ENCODE results near the gene MC5R.
A peak's percentile ranks its signal among the peaks of the same experiment; 100 is the strongest.

Gene MC5R

DNA sequence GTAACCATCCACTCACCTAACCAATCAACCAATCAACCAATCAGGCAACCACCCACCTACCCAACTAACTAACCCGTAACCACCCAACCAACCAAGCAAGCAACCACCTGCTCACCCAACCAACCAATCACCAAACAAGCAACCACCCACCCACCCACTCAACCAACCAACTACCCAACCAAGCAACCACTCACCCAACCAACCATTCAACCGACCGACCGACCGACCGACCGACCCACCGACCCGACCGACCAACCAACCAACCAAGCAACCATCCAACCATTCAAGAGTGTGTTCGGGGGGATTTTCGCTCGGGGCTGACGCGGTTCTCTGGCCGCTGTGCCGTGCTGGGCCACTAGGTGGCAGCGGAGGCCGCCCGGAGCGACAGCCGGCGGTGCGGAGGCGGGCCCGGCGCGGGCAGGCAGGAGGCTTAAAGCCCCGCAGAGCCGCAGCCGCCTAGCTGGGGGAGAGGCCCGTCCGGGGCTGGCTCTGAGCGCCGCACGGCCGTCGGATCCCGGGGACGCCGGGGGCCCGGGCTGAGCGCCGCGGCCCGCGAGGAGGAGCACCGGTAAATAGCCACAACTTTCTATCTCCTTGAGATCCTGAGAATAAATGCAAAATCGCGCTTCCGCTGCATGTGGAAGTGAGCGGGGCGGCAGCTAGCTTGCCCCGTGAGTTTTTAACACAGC is at the start of gene MC5R:
Gene MC5R (plus strand): TSS at position 443 of the 689 bp plus-strand sequence. CDS start 1,617 bp downstream, outside the sequence.
- peak; percentile 67 for DNase-seq (ENCODE audit: low read depth)

DNA sequence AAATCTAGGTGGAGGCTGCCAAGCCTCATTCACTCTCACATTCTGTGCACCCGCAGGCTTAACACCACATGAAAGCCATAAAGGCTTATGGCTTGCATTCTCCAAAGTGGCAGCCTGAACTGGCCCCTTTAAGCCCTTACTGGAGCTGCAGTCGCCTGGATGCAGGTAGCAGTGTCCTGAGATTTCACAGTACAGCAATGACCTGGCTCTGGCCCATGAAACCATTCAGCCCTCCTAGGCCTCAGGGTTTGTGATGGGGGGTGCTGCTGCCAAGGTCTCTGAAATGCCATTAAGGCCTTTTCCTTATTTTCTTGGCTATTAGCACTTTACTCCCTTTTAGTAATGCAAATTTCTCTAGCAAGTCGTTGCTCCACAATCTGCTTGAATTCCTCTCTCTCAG is 48.9 kb upstream of the MC5R start:
- DNase-seq (ENCODE audit: low read depth): no peak

DNA sequence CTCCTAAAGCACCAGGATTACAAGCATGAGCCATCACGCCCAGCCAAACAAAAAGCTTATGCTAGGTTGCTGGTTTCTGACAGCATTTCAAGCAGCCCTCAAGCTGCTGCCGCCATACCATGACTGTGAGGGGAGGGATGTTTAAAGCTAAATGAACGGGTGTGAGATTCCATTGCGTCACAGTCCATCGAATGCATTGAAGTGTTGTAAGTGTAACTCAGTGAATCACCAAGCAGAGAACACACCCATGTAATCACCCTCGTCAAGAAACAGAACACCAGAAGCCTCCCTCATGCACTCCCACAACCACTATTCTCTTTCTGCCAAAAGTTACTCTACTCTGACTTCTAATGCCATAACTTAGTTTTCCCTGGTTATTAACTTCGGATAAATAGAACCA is 32.8 kb upstream of the MC5R start:
- DNase-seq (ENCODE audit: low read depth): no peak

DNA sequence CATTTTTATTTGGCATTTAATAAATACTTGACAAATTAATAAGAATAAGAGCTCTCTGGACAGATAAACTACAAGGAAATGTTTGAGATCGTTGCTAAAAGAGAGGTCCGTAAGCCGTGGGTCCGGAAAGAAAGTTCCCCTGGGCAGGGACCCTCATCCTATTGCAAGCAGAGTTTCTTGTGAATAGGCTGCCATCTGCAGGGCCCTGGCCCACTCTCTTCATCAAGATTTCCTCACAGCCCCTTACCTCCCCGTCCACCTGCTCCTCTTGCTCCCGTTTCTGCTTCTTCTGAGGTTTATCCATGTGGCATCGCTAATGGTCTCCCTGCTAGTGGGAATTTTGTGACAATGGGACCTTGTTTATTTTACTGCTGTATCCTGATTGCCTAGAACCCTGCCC is 30.1 kb upstream of the MC5R start:
- DNase-seq (ENCODE audit: low read depth): no peak

DNA sequence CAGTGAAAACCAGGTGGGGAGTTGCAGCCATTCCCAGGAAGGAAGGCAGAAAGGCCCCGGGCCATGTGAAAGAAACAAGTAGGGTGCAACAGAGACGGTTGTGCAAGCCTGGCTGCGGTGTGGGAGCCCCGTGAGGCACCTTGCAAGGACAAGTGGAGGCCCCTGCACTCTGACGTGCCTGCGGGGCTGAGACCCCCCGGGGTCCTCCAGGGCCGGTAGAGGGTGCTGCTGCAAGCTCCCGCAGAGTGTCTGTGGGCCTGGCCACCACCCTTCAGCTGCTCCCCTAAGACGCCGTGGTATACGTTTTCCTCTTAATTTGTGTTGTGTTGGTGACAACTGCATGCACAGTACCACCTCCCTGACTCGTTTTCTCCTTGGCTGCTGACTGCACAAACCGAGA is 27.4 kb upstream of the MC5R start:
- no peak for DNase-seq (ENCODE audit: low read depth)

DNA sequence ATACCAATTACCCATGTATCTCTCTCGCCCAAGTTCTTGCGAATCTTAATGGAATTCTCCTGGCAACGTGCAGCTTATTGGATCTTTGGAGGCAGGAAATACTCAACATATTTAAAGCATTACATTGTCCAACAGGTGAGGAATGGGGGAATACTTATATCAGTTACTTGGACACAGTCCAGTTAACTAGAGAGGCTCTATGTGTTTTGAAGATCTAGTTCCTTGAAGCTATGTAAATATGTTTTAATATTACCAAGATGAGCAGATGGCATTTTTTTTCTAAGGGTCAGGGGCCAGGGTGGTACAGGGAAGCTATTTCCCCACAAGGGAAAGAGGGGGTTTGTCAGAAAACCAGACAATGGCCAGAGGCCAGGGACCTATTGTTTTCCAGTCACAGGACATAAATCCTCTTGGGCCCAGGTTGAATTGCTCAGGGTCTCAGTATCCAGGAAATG is 26.8 kb upstream of the MC5R start:
- no peak for DNase-seq (ENCODE audit: low read depth)

DNA sequence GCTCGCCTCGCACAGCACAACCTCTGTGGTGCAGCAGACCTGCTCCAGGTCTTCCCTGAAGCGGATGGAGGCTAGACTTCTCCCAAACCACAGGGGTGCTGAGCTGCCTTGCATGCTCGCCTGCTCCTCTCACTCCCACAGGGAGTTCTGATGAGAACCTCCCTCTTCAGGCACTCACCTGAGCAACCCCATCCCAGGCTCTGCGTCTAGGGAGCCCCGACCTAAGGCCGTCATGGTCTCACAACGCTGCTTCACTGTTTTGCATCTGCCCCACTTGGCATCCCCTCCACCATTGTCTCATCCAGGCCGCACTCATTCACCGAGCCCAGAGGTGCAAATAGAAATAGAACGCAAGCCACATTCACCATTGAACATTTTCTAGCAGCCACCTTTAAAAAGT is 24.6 kb upstream of the MC5R start:
- DNase-seq (ENCODE audit: low read depth): no peak

DNA sequence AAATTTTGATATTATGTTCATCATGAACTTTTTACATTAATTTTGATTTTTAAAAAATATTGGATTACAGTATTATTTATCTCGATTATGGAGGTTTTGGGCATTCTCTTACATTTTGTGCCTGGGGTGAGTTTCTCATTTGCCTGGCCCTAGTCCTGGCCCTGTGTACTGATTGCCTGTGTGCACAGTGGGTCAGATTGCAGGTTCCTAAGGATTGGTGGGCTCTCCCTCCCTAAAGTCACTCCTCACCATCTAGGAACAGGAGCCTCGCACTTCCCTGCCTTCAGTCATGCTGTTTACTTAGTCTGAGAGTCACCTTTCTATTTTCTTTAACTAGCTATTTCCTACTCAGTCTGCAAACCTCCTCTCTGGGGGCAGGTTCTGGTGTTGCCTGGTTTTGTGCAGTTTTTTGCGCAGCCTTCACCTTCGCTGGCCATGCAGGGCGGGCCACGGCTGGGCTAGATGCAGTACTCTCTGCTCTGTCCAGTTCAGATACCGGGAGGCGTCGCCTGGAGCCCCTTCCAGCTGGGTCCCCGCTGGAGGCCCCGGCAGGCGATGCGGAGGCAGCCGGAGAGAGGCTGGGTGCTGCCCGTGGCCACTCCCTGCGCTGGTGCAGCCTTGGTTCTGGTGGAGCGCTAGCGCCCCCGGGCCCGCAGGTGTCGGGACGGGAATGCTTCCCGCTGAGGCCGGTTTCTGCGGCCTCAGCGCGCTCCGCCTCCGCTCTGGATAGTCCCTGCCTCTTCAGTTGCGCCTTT is 23.3 kb upstream of the MC5R start:
- peak; percentile 9 for DNase-seq (ENCODE audit: low read depth)

DNA sequence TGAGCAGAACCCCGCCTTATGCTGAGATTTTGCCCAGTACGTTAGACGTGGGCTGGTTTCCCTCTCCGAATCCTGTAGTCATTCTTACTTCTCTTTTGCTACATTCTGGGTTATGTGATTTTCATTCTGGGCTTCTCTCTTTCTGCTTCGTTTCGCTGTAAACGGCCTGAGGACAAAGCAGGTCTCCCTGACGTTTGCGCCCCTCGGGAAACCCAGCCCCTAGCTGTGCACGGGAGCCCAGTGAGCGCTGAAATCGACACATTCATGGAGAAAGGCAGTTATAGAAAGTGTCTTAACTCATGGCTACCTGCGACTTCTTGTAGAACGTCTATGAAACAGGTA is 22.7 kb upstream of the MC5R start:
- DNase-seq (ENCODE audit: low read depth): no peak

DNA sequence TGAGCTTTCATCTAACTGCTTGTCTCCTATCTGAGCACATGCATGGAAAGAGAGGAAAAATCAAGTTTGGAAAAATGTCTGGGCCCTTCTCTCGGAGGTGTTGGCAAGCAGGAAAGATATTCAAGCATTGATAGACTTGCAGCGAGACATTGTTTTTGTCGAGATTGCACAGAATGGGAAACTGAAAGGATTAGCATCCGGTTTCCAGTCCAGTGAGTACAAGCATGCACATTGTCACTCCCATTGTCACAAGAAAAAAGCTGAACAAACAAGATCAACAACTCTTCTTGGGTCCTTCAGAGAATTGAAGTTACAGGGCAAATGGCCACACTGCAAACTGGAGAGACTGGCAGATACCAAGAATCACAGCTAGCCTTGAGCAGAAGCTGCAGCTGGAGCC is 19.6 kb upstream of the MC5R start:
- DNase-seq (ENCODE audit: low read depth): no peak

DNA sequence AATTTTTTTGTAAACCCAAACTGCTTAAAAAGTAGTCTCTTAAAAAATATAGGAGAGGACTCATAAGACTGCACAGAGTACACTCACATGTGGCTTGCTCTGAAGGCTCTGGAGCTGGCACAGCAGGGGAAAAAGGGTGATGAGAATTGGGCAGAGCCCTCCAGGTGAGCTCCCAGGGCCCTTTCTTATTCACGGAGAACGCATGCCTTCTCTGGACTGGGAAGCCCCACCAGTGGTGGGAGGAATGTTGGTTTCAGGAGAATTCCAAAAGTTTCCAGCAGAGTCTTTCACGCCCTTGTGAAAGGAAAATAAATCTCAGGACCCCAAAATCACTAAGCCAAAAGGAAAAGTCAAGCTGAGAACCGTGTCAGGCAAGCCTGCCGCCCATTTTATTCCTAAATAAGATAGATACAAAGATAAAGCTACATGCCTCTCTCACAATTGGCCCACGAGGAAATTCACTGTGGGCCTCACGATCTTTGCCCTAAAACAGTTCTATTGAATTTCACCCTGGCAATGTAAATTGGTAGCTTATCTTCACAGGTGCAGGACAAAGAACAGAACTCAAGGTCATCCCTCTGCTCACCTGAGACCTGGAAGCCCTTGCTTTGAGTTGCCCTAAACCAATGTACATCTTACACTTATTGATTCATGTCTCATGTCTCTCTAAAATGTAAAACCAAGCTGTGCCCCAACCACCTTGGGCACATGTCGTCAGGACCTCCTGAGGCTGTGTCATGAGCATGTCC is 15.5 kb upstream of the MC5R start:
- no peak for DNase-seq (ENCODE audit: low read depth)

DNA sequence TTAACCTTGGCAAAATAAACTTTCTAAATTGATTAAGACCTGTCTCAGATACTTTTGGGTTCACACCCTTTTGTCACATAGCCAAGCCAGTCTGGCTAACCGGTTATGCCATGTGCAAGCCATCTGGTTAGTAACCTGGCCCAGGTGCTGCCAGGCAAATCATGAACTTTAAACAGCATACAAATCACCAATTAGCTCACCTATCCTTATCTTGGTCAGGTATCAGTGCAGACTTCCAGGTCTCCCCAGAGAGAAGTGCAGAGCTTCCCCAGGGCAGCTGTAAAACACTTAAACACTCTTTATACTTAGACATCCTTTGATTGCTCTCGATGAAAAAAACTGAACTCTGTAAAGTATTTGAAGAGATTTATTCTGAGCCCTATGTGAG is 14.9 kb upstream of the MC5R start:
- no peak for DNase-seq (ENCODE audit: low read depth)

DNA sequence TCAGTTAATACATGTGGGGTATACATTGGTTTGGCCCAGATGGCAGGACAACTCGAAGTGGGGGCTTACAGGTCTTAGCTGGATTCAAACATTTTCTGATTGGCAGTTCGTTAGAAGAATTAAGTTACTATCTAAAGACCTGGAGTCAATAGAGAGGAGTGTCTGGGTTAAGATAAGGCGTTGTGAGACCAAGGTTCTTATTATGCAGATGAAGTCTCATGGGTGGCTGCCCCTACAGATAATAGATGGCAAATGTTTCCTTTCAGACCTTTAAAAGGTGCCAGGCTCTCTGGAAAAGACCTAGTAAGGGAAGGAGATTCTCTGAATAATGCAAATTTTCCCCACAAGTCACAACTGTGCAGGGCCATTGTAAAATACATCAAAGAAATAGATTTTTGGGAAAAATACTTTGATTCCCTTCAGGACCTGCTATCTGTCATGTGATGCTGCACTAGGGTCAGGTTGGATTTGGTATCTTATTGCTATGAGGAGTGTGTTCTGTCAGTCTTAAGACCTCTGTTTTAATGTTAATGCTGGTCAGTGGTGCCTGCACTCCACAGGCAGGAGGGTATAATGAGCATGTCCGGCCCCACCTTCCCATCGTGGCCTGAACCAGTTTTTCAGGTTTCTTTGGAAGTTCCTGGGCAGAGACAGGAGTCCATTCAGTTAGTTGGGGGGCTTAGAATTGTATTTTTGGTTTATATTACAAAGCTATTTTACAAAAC is 14.3 kb upstream of the MC5R start:
- DNase-seq (ENCODE audit: low read depth): no peak

DNA sequence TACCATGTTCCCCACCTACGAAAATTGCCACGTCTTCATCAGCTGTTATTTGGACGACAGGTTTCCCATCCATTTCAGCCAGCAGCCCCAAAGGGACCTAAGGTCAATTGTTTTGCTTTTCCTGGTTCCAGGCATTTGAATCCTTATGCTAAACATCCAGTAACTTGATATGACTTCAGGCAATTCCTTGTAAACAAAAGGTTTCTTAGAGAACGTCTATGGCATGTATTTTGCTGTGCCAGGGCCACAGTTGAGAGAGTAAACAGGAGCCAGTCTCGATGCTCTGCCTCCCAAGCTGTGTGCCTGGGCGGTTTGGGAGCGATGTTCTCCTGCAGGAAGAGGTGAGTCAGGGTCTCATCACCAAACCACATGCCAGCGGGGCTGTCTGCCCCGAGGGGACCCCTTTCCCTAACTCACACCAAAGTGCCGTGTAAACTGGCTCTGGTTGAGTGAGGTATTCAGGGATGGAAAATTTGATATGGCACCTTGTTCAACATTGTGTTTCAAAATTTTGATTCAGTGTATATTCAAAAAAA is 12.9 kb upstream of the MC5R start:
- DNase-seq (ENCODE audit: low read depth): no peak

DNA sequence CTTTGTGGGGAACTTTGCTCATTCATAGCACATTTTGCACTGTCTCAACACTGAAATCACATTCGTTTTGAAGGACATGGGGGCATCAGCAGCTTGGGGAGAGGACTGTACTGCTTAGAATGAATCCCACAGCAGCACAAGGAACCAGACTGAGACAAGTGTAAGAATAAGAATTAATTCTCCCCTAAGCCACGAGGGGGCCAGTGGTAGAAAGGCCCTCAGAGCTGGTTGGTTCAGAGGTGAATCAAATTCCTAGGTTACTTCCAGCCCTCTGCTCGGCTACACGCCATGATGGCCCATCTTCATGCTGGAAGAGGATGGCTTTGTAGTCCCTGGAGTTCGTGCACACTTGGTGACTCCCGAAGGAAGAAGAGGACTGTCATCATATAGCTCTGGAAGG is 12.0 kb upstream of the MC5R start:
- no peak for DNase-seq (ENCODE audit: low read depth)

DNA sequence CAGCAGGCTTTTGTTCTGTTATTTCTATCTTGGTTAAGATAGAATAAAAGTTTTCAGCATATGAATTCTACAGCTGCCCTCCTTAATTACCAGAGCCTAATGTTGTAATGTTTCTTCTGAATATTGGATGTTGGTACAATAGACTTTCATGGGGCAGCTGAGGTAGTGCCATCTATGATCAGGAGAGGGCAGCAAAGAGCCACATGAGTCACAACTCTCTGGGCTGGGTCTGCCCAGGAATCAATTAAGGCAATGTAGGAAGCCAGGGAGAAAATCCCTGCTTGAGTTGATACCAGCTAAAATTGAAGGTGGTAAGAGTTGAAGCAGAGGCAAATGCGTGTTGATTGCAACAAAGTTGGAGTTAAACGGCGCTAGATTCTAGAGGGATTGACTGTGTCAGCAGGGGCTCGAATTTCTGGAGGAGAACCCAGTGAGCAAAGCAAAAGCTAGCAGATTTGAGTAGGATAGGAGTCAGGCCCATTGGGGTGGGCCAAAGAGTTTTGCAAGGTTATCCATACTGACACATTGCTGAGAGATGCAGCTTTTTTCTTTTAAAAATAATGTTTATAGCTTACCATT is 10.6 kb upstream of the MC5R start:
- DNase-seq (ENCODE audit: low read depth): peak; percentile 32

DNA sequence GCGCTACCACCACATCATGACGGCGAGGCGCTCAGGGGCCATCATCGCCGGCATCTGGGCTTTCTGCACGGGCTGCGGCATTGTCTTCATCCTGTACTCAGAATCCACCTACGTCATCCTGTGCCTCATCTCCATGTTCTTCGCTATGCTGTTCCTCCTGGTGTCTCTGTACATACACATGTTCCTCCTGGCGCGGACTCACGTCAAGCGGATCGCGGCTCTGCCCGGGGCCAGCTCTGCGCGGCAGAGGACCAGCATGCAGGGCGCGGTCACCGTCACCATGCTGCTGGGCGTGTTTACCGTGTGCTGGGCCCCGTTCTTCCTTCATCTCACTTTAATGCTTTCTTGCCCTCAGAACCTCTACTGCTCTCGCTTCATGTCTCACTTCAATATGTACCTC is 2.3 kb downstream of the MC5R start:
- DNase-seq (ENCODE audit: low read depth): no peak

DNA sequence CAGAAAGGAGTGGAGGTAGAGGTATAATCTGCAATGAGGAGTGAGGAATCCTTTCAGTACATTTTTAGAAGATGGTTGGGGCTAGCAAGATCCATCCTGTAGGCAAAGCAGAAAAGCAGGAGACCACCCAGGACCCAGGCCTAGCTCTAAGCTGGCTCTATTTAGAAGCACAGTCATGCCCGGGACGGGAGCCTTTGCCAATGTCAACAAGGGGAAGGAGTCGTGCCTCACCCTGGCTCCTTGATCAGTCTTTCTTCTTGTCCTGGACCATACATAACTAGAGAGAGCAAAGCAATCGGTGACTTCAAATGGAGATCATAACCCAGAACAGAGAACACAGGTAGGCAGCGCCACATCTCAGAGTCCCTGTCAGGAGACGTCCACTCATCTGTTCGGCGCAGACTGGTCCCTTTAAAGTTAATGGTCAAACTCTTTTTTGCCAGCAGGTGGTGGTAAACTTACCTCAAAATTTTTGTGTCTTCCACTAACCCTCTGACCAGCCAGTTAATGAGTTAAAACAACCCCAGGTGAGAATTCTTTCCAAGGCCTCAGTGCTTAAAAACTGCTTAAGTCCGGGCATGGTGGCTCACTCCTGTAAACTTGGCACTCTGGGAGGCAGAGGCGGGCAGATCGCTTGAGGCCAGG is 8.0 kb downstream of the MC5R start:
- no peak for DNase-seq (ENCODE audit: low read depth)

DNA sequence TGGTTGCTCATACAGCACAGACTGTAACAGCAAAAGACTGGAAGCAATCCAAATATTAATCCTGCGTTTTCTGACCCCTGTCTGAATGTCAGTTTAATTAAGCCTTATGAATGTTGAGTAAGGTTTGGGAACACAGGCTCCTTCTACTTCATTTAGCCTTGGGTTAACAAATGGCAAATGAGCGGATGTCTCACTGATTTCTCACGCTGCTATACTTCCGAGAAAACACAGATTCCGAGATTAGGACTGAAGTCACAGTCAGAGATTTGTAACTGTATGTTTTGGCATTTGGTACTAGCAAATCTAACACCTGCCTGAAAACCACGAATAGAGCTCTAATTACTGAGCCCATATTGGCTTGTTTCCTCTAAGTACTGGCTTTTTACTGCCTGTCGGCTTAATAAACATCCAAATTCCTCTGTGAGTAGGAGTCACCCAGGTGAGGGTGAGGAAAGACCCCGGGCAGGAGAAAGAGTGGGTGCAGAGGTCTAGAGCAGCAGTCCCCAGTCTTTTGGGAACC is 10.6 kb downstream of the MC5R start:
- no peak for DNase-seq (ENCODE audit: low read depth)

DNA sequence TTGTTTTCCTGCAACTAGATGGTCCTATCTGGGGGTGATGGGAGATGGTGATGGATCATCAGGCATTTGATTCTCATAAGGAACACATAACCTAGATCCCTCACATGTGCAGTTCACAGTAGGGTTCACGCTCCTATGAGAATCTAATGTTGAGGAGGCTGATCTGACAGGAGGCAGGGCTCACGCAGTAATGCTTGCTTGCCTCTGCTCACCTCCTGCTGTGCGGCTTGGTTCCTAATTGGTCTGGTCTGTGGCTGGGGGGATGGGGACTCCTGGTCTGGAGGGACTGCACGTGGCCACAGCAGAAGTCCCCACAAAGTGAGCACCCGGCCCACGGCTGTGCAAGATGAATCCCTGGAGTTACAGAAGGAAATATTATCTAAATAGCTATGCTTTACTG is 11.3 kb downstream of the MC5R start:
- no peak for DNase-seq (ENCODE audit: low read depth)

DNA sequence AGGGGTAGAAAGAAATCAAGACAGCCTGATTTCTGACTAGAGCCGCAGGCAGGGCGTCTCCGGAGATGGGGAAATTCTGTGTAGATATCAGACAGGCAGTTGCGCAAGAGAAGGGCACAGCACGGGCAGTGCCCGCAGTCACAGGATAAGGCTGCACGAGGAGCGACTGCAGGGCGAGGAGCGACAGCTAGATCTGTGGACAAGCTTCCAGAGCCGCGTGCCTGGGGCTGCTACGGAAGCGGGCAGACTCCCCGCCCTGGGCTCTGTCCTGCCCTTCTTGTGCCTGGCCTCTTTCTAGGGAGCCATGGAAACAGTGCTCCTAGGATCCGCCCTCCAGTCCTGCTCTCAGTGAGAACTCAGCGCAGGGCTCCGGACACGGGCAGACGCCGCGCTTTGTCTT is 12.6 kb downstream of the MC5R start:
- DNase-seq (ENCODE audit: low read depth): no peak

All from stimulated activated CD8-positive, alpha-beta memory T cell treated with anti-CD3 and anti-CD28 coated beads, Interleukin-4, amount 100 ng/mL, for 24 hours (primary cell).